Lower leg skin (tissue), 3 donors: ENCODE measurements around the gene GALNT7.

Experiments
- CTCF ChIP-seq, 3 donors: fragments of 450-650 bp; IDR thresholded peaks; one replicate each; pipeline ENCODE4 v1.5.1; 2016; ENCODE audit warnings: antibody characterized with exemption in 3 of 3, mild to moderate bottlenecking in 3 of 3, moderate library complexity in 2 of 3
- POLR2A ChIP-seq, 2 donors: fragments of 450-650 bp; IDR thresholded peaks; one replicate each; pipeline ENCODE4 v1.6.1; 2016 to 2017; ENCODE audit warnings: antibody characterized with exemption in 2 of 2, mild to moderate bottlenecking in 1 of 2, moderate library complexity in 1 of 2

DNA sequence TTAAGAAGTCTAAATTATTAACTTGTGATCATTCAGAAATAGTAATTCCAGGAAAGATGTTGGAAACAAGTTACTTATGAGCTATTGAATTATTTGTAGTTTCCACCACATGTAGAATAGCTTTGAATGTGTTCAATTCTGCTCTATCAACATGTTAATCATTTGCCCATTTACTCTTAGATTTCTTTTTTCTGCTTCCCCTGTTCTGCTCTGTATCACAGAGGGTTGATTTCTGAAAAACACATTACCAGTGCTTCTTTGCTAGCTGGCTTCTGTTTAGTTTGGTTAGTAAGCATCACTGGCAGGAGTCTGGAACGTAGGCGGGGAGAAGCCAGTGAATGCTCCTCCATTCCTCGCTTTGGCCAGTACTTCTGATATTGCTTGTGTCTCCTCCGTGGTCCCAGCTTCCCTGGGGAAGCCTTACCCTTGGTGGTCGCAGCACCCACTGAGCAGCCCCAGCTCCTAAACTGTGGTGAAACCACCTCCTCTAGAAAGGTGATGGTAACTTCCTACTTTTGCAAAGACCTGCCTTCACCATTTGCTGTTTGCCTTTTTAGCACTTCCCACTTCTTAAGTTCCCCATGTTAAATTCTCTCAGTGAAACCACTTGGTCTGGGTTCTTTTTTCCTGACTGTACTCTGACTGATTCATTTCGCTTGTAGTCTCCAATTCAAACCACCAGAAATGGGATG is 40.3 kb upstream of the GALNT7 start:
- no peak for TF ChIP-seq CTCF (IDR thresholded peaks at IDR 0.05)
- TF ChIP-seq POLR2A (IDR thresholded peaks at IDR 0.05), result no peak
